ENCODE measurements around the gene FOXK2.
A peak's percentile ranks its signal among the peaks of the same experiment; 100 is the strongest.

FOXK2 gene

DNA sequence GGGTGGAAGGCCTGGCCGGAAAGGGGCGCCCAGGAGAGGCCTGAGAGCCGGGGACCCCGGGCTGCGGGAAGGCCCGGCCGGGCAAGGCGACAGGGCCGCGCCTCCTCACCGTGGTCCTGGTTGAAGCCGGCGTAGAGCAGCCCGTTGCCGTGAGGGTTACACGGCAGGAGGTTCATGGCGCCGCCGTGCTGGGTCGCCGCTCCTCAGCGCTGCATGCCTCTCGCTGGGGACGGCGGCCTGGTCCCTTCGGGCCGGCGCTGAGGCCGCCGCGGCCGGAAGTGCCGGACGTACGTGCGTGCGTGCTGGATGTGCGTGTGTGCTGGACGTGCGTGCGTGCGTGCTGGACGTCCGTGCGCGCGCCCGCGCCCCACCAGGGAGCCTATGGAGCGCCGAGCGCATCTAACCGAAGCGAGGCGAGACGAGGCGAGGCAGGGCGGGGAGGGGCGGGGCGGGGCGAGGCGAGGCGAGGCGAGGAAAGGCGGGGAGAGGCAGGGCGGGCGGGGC lies 128.7 kb downstream of the FOXK2 start, which contains the start of gene WDR45B:
WDR45B (minus strand) TSS at position 280 of the 504 bp plus-strand sequence; CDS start at position 176, 104 bp downstream.
- DNase-seq, result peak; percentile 90

DNA sequence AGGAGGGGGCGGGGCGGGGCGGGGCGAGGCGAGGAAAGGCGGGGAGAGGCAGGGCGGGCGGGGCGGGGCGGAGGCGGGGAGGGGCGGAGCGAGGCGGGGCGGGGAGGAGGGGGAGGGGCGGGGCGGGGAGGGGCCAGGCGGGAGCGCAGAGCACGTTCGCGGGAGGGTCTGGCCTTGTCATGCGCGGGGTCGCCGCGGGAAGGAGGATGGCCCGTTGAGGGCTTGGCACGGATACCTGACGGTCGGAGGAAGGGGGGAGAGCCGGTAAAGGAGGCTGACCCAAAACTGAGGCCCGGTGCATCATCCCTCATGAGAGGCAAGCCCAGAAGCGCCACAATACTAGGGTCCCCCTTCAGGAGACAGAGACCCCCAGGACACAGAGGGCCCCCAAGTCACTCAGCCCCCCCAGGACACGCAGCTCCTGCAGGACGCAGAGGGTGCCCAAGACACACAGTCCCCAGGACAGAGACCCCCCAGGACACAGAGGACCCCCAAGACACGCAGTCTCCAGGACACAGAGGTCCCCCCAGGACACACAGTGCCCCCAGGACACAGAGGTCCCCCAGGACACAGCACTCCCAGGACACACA lies 129.3 kb downstream of the FOXK2 start:
- DNase-seq, result no peak

DNA sequence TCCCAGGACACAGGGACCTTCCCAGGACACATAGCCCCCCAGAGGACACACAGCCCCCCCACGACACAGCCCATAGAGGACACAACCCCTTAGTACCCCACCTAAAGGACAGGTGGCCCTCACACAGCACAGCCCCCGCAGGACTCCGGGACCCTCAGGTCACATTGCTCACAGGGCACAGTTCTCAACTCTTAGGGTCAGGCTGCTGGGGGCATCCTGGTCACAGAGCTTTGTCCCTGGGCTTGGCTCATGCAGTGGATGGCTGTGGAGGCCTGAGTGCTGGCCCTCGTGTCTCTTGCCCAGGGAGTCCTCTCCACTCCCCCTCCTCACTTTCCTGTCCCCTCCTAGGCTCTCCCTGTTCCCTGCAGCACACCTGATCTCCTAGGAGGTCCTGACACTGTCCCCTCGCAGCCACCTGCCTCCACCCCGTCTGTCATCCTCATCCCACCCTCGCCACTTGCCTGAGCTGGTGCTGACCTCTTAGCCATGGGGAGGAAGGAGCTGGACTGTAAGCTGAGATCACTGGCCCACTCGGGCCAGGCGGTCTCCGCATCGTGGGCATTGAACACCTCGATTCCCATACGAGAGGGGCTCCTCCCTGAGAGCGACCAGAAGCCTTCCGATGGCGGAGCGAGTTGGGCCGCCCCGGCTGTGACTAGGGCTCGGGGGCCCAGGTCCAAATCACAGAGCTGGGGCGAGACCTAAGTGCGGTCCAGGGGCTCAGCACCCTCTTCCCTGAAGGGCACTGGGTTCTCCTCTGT lies 130.1 kb downstream of the FOXK2 start:
- DNase-seq, result no peak

DNA sequence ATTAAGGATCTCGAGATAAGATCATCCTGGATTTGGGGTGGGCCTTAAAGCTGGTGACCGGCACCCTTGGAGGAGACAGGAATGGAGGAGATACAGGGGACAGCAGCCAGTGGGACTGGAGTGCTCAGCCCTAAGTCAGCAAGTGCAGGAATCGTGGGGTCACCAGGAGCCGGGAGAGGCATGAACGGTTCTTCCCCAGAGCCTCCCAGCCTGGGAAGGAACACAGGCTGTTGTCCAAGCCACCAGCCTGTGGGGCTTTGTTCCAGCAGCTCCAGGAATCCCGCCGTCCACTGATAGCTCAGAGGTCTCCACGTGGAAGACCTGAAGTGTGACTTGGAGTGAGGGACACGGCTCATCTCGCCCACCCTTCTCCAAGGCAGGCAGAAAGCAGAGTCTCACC lies 131.2 kb downstream of the FOXK2 start:
- no peak for DNase-seq

DNA sequence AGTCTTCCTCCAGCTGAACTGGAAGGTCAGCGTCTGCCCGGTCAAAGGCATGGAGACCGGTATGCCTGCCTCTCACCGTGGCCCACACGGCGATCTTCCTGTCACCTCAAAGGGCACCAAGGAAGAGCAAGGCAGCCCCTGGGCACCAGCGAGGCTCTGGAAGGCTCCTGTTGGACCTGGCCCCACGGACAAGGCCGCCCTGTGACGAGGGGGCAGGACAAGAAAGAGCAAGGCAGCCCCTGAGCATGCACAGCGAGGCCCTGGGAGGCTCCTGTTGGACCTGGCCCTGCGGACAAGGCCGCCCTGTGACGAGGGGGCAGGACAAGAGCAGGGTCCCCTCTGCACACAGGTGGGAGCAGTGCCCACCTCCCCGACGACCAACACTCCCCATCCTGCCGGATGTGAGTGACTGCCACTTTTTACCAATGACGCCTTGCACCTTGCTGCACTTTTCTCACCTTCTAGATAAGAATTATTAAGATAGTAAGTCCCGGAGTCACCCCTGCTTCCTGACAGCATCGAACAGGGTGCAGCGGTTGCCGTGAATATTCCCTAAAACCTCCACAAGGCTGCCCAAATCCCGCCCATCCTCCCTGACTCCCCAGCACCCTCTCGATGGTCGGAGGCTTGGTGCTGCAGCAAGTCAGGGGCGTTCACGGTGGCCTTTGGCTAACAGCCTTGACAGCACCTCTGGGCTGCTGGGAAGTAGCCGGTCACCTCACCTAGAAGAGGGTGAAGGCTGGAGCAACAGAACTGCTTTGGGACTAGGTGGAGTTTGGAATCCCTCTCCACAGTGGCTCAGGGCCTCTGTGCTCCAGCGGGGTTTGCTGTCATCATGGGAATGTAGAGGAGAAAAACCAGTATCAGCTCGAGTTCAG lies 134.4 kb downstream of the FOXK2 start:
- no peak for DNase-seq
